ENCODE measurements around the gene MALAT1. TPM values are rescaled to one million over a fixed set of nuclear protein-coding genes. Genes with fewer than 3 reads are reported as not detected.

MALAT1 gene
- total and polyA plus RNA-seq, 2 of the 13 experiments (the other 11 are each of a cell fraction or from before 2014, with no cell fraction given), result 143 to 1,237 TPM

DNA sequence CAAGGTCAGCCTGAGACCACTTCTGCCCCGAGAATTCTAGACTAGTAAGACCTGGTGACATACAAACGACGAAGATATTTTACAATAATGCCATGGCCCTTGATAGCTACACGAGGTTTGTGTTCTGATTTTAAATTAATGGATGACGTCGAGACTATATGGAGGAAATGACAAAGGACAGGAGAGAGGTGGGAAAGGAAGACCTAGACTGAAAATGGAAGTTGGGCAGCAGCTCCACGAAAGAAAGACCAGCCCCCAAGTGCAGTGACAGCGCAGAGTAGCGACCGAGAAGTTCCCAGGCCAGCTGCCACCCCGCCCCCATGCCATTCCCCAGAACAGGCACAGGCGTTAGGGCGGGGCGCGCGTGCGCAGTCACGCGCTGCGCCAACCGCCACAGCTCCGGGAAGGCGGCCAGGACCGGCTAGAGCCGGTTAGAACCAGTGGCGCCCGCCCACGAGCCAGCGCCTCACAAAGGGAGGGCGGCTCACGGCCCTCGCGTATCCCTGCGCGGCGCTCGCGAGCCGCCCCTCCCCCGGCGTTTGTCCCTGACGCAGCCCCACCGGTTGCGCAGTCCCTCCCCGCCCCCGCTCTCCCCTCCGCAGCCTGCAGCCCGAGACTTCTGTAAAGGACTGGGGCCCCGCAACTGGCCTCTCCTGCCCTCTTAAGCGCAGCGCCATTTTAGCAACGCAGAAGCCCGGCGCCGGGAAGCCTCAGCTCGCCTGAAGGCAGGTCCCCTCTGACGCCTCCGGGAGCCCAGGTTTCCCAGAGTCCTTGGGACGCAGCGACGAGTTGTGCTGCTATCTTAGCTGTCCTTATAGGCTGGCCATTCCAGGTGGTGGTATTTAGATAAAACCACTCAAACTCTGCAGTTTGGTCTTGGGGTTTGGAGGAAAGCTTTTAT lies 1.5 kb upstream of the MALAT1 start (continued):
- TF ChIP-seq EED (CRISPR knock-in tag; IDR thresholded peaks at IDR 0.05), result no peak
- peak; percentile 91; the same call in 1 of the 2 replicates for TF ChIP-seq CBX5 (CRISPR knock-in tag; IDR thresholded peaks at IDR 0.05; ENCODE audit: borderline replicate concordance)
- TF ChIP-seq U2AF1 (optimal IDR thresholded peaks at IDR 0.05; ENCODE audit: low read depth, low read length), result no peak
- TF ChIP-seq ZNF562 (CRISPR knock-in tag; IDR thresholded peaks at IDR 0.05; ENCODE audit: borderline replicate concordance), result no peak
- TF ChIP-seq LCORL (IDR thresholded peaks at IDR 0.05), result no peak
- peak; percentile 95 for TF ChIP-seq LCORL (CRISPR knock-in tag; IDR thresholded peaks at IDR 0.05)
- TF ChIP-seq ZNF343 (CRISPR knock-in tag; IDR thresholded peaks at IDR 0.05), result peak; percentile 76; the same call in 1 of the 2 replicates
- TF ChIP-seq REPIN1 (CRISPR knock-in tag; IDR thresholded peaks at IDR 0.05; ENCODE audit: borderline replicate concordance, low read depth), result peak; percentile 80; the same call in 1 of the 2 replicates
- no peak for TF ChIP-seq ZNF652 (CRISPR knock-in tag; IDR thresholded peaks at IDR 0.05; ENCODE audit: borderline replicate concordance, low read depth)
- TF ChIP-seq, protein P1, sequence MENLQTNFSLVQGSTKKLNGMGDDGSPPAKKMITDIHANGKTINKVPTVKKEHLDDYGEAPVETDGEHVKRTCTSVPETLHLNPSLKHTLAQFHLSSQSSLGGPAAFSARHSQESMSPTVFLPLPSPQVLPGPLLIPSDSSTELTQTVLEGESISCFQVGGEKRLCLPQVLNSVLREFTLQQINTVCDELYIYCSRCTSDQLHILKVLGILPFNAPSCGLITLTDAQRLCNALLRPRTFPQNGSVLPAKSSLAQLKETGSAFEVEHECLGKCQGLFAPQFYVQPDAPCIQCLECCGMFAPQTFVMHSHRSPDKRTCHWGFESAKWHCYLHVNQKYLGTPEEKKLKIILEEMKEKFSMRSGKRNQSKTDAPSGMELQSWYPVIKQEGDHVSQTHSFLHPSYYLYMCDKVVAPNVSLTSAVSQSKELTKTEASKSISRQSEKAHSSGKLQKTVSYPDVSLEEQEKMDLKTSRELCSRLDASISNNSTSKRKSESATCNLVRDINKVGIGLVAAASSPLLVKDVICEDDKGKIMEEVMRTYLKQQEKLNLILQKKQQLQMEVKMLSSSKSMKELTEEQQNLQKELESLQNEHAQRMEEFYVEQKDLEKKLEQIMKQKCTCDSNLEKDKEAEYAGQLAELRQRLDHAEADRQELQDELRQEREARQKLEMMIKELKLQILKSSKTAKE (CRISPR knock-in tag; IDR thresholded peaks at IDR 0.05; ENCODE audit: borderline replicate concordance), result peak; percentile 81; the same call in 1 of the 2 replicates
- TF ChIP-seq DNMT1 (CRISPR knock-in tag; IDR thresholded peaks at IDR 0.05), result peak; percentile 88; the same call in 1 of the 2 replicates
- TF ChIP-seq NCOR1 (IDR thresholded peaks at IDR 0.05; ENCODE audit: borderline replicate concordance, low read length), result no peak; the same call in 1 of the 2 replicates
- TF ChIP-seq, protein P2, sequence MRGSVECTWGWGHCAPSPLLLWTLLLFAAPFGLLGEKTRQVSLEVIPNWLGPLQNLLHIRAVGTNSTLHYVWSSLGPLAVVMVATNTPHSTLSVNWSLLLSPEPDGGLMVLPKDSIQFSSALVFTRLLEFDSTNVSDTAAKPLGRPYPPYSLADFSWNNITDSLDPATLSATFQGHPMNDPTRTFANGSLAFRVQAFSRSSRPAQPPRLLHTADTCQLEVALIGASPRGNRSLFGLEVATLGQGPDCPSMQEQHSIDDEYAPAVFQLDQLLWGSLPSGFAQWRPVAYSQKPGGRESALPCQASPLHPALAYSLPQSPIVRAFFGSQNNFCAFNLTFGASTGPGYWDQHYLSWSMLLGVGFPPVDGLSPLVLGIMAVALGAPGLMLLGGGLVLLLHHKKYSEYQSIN (CRISPR knock-in tag; IDR thresholded peaks at IDR 0.05; ENCODE audit: borderline replicate concordance), result no peak
- no peak; the same call in 1 of the 2 replicates for TF ChIP-seq STAG1 (CRISPR knock-in tag; IDR thresholded peaks at IDR 0.05)
- peak; percentile 82; the same call in 1 of the 2 replicates for TF ChIP-seq SAFB2 (CRISPR knock-in tag; IDR thresholded peaks at IDR 0.05; ENCODE audit: borderline replicate concordance, low read depth)
- no peak for TF ChIP-seq ZFP62 (CRISPR knock-in tag; IDR thresholded peaks at IDR 0.05)
- no peak for TF ChIP-seq NR2C2 (CRISPR knock-in tag; IDR thresholded peaks at IDR 0.05; ENCODE audit: borderline replicate concordance)
- no peak; the same call in 1 of the 2 replicates for TF ChIP-seq ZFY (CRISPR knock-in tag; IDR thresholded peaks at IDR 0.05)
- no peak for TF ChIP-seq SMAD9 (CRISPR knock-in tag; IDR thresholded peaks at IDR 0.05)
- TF ChIP-seq, protein P3, sequence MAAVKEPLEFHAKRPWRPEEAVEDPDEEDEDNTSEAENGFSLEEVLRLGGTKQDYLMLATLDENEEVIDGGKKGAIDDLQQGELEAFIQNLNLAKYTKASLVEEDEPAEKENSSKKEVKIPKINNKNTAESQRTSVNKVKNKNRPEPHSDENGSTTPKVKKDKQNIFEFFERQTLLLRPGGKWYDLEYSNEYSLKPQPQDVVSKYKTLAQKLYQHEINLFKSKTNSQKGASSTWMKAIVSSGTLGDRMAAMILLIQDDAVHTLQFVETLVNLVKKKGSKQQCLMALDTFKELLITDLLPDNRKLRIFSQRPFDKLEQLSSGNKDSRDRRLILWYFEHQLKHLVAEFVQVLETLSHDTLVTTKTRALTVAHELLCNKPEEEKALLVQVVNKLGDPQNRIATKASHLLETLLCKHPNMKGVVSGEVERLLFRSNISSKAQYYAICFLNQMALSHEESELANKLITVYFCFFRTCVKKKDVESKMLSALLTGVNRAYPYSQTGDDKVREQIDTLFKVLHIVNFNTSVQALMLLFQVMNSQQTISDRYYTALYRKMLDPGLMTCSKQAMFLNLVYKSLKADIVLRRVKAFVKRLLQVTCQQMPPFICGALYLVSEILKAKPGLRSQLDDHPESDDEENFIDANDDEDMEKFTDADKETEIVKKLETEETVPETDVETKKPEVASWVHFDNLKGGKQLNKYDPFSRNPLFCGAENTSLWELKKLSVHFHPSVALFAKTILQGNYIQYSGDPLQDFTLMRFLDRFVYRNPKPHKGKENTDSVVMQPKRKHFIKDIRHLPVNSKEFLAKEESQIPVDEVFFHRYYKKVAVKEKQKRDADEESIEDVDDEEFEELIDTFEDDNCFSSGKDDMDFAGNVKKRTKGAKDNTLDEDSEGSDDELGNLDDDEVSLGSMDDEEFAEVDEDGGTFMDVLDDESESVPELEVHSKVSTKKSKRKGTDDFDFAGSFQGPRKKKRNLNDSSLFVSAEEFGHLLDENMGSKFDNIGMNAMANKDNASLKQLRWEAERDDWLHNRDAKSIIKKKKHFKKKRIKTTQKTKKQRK (IDR thresholded peaks at IDR 0.05; ENCODE audit: low read length), result no peak

Measured in HepG2 (cell line).